IPS DF 6.9 (cell line): ENCODE data around the gene SLC2A5.
"Not testable (repeated sequence)": the region's sequence is repeated elsewhere in the genome, so short reads cannot be mapped to it uniquely, and the experiment has no call there.

Experiments
- DNase-seq: peaks from one replicate; pipeline ENCODE4 v3.0.0-alpha.2; 2013; ENCODE audit warnings: low read depth, low spot score
- H3K27ac ChIP-seq: one replicate; pipeline ENCODE4 v1.5.1; 2013; ENCODE audit warnings: low read length, control low read depth
- H3K27me3 ChIP-seq: 2 replicates; pipeline ENCODE4 v1.6.1; 2013; ENCODE audit warnings: mild to moderate bottlenecking, low read length; ENCODE audit not compliant: control insufficient read depth, insufficient read depth
- H3K36me3 ChIP-seq: 2 replicates; pipeline ENCODE4 v1.6.1; 2013; ENCODE audit warnings: low read length; ENCODE audit not compliant: control insufficient read depth, insufficient read depth
- H3K4me1 ChIP-seq: 2 replicates; pipeline ENCODE4 v1.6.1; 2013; ENCODE audit warnings: low read length; ENCODE audit not compliant: control insufficient read depth, insufficient read depth
- H3K4me3 ChIP-seq: 2 replicates; pipeline ENCODE4 v1.5.1; 2013; ENCODE audit warnings: mild to moderate bottlenecking, low read length
- H3K9me3 ChIP-seq: 2 replicates; pipeline ENCODE4 v1.6.1; 2013; ENCODE audit warnings: low read length, inconsistent platforms; ENCODE audit not compliant: control insufficient read depth, insufficient read depth
- WGBS: extraction: QIAGEN DNeasy Blood & Tissue Kit; methylation state at CpG from one replicate; pipeline ENCODE4 v1.1.7; 2013; ENCODE audit warnings: mixed read lengths, missing lambda C conversion rate; ENCODE audit not compliant: insufficient read length, insufficient coverage; 5-methylcytosine and 5-hydroxymethylcytosine counted together

The SLC2A5 gene

GRCh38 chr1:9006956-9007615 is 62.3 kb downstream of the SLC2A5 start:
- Histone ChIP-seq H3K9me3 (no peaks in the 10 kb centered on the region), H3K27ac (no peak overlapping the region), H3K27me3 (no peaks in the 10 kb centered on the region), H3K36me3 (no peaks in the 10 kb centered on the region), H3K4me3 (no peak overlapping the region), H3K4me1 (0 out of 2 replicates have a peak, but pooled peaks cover 4% of the 10 kb centered on the region)
- no CpG with 5 or more reads among the region's 19 CpGs for WGBS
- DNase-seq = no peak

- Histone ChIP-seq H3K27me3 (no peaks in the 10 kb centered on the region), H3K27ac (no peak overlapping the region), H3K4me3 (no peak overlapping the region), H3K36me3 (no peaks in the 10 kb centered on the region), H3K4me1 (0 out of 2 replicates have a peak, but pooled peaks cover 4% of the 10 kb centered on the region), H3K9me3 (no peaks in the 10 kb centered on the region)
- no peak for DNase-seq
- WGBS = no CpG with 5 or more reads among the region's 8 CpGs
These were observed 64.1 kb downstream of the SLC2A5 start for GRCh38 chr1:9005395-9005708.

GRCh38 chr1:9004700-9005394 is 64.6 kb downstream of the SLC2A5 start:
- H3K4me1 ChIP-seq = 0 out of 2 replicates have a peak, but pooled peaks cover 4% of the 10 kb centered on the region
- no peaks in the 10 kb centered on the region for H3K9me3 ChIP-seq
- peak; percentile 76 for DNase-seq
- no peaks in the 10 kb centered on the region for H3K27me3 ChIP-seq
- H3K36me3 ChIP-seq = no peaks in the 10 kb centered on the region
- no peak overlapping the region for H3K27ac ChIP-seq
- no peak overlapping the region for H3K4me3 ChIP-seq
- WGBS = no CpG with 5 or more reads among the region's 22 CpGs

GRCh38 chr1:9004031-9004699 is 65.3 kb downstream of the SLC2A5 start:
- no peak overlapping the region for H3K4me3 ChIP-seq
- no peaks in the 10 kb centered on the region for H3K27me3 ChIP-seq
- H3K27ac ChIP-seq = no peak overlapping the region
- no peaks in the 10 kb centered on the region for H3K9me3 ChIP-seq
- DNase-seq = no peak
- no CpG with 5 or more reads among the region's 11 CpGs for WGBS
- no peaks in the 10 kb centered on the region for H3K36me3 ChIP-seq
- H3K4me1 ChIP-seq = 0 out of 2 replicates have a peak, but pooled peaks cover 4% of the 10 kb centered on the region

- DNase-seq, H3K4me1 ChIP-seq, H3K27ac ChIP-seq, H3K9me3 ChIP-seq, H3K36me3 ChIP-seq, H3K27me3 ChIP-seq, H3K4me3 ChIP-seq: not testable (repeated sequence)
- no CpG with 5 or more reads among the region's 11 CpGs for WGBS
These were observed 67.2 kb downstream of the SLC2A5 start for GRCh38 chr1:9002215-9002560.

- no CpG with 5 or more reads among the region's 13 CpGs for WGBS
- not testable (repeated sequence) for H3K4me3 ChIP-seq, DNase-seq, H3K4me1 ChIP-seq, H3K27me3 ChIP-seq, H3K9me3 ChIP-seq, H3K27ac ChIP-seq, H3K36me3 ChIP-seq
These were observed 67.8 kb downstream of the SLC2A5 start for GRCh38 chr1:9001534-9002214.

- WGBS = no CpG with 5 or more reads among the region's 13 CpGs
- H3K4me3 ChIP-seq, H3K36me3 ChIP-seq, H3K4me1 ChIP-seq, H3K9me3 ChIP-seq, H3K27ac ChIP-seq, DNase-seq, H3K27me3 ChIP-seq: not testable (repeated sequence)
These were observed 75.3 kb downstream of the SLC2A5 start for GRCh38 chr1:8993962-8994675.

GRCh38 chr1:8992936-8993687 is 76.3 kb downstream of the SLC2A5 start:
- Histone ChIP-seq H3K4me3 (no peak overlapping the region), H3K4me1 (no peaks in the 10 kb centered on the region), H3K9me3 (no peaks in the 10 kb centered on the region), H3K27ac (no peak overlapping the region), H3K36me3 (no peaks in the 10 kb centered on the region), H3K27me3 (no peaks in the 10 kb centered on the region)
- DNase-seq = no peak
- 100% methylated on average over 1 of the region's 8 CpGs for whole genome bisulfite sequencing

GRCh38 chr1:8989821-8990220 is 79.6 kb downstream of the SLC2A5 start:
- H3K36me3 ChIP-seq = no peaks in the 10 kb centered on the region
- H3K27me3 ChIP-seq = no peaks in the 10 kb centered on the region
- no peak overlapping the region for H3K4me3 ChIP-seq
- no CpG with 5 or more reads among the region's 4 CpGs for WGBS
- H3K9me3 ChIP-seq = no peaks in the 10 kb centered on the region
- no peak for DNase-seq
- H3K27ac ChIP-seq = no peak overlapping the region
- no peaks in the 10 kb centered on the region for H3K4me1 ChIP-seq
